GM18951 (cell line): ENCODE results near the gene HOXA13.

Experiments used
- POLR2A ChIP-seq: IDR thresholded peaks from 4 replicates; pipeline ENCODE4 v1.6.1; 2011; ENCODE audit warnings: mild to moderate bottlenecking; ENCODE audit not compliant: insufficient read length, insufficient read depth; ENCODE audit errors: extremely low read depth
- in situ Hi-C: fragments of 300-500 bp; cut with MboI; formaldehyde crosslinking; loops from one replicate; pipeline ENCODE4 v1.12.0; 2022; ENCODE audit warnings: low sequenced_read_pairs, mixed read lengths, inconsistent platforms; ENCODE audit not compliant: unreplicated experiment

The HOXA13 gene

GRCh38 chr7:27174874-27175625 is 24.8 kb downstream of the HOXA13 start:
- TF ChIP-seq POLR2A = no peak
- in situ Hi-C loops = loop anchor here (10.0 kb wide), 1 partner anchor 1320 kb away; no protein-coding TSS in a partner anchor

- in situ Hi-C loops = loop anchor here (10.0 kb wide), 1 partner anchor 1319 kb away; no protein-coding TSS in a partner anchor
- no peak for TF ChIP-seq POLR2A
These were observed 25.7 kb downstream of the HOXA13 start, which contains the start of gene HOXA10 for GRCh38 chr7:27173956-27174873. TSS of gene HOXA10 (minus strand) at chr7:27174320. CDS start at chr7:27174306, 14 bp downstream.

GRCh38 chr7:27173511-27173955 is 26.4 kb downstream of the HOXA13 start:
- no peak for TF ChIP-seq POLR2A
- in situ Hi-C loops = loop anchor here (10.0 kb wide), 1 partner anchor 1319 kb away; no protein-coding TSS in a partner anchor

GRCh38 chr7:27172823-27173510 is 26.9 kb downstream of the HOXA13 start:
- in situ Hi-C loops = loop anchor here (10.0 kb wide), 1 partner anchor 1318 kb away; no protein-coding TSS in a partner anchor
- no peak for TF ChIP-seq POLR2A

- in situ Hi-C loops = loop anchor here (10.0 kb wide), 1 partner anchor 1318 kb away; no protein-coding TSS in a partner anchor
These were observed 27.5 kb downstream of the HOXA13 start for GRCh38 chr7:27172315-27172774.

GRCh38 chr7:27171637-27172314 is 28.1 kb downstream of the HOXA13 start:
- in situ Hi-C loops = loop anchor here (10.0 kb wide), 1 partner anchor 1317 kb away; no protein-coding TSS in a partner anchor
- TF ChIP-seq POLR2A = no peak

More at GRCh38 chr7:27172315-27172774, 27.5 kb downstream of the HOXA13 start:
- no peak for TF ChIP-seq POLR2A

GRCh38 chr7:27171325-27171636 is 28.6 kb downstream of the HOXA13 start:
- in situ Hi-C loops = loop anchor here (10.0 kb wide), 1 partner anchor 1316 kb away; no protein-coding TSS in a partner anchor
- no peak for TF ChIP-seq POLR2A

- in situ Hi-C loops = loop anchor here (10.0 kb wide), 1 partner anchor 1316 kb away; no protein-coding TSS in a partner anchor
- no peak for TF ChIP-seq POLR2A
These were observed 29.2 kb downstream of the HOXA13 start for GRCh38 chr7:27170426-27171324.

GRCh38 chr7:27169658-27170425 is 30.0 kb downstream of the HOXA13 start:
- TF ChIP-seq POLR2A = no peak

GRCh38 chr7:27168265-27168947 is 31.5 kb downstream of the HOXA13 start:
- in situ Hi-C loops = no loop called here
- no peak for TF ChIP-seq POLR2A

More at GRCh38 chr7:27169658-27170425, 30.0 kb downstream of the HOXA13 start:
- in situ Hi-C loops = loop anchor here (10.0 kb wide), 1 partner anchor 1315 kb away; no protein-coding TSS in a partner anchor

GRCh38 chr7:27167916-27168264 is 32.0 kb downstream of the HOXA13 start:
- in situ Hi-C loops = no loop called here
- no peak for TF ChIP-seq POLR2A
